ENCODE results near the gene SLC34A1. TPM values are rescaled to one million over a fixed set of nuclear protein-coding genes. Genes with fewer than 3 reads are reported as not detected.

The SLC34A1 gene
- total and polyA plus RNA-seq, 8 donors: 0.10 TPM; not detected in 7

GRCh38 chr5:177354711-177355110 lies 29.5 kb upstream of the SLC34A1 start:
- Histone ChIP-seq H3K9me3 (no peaks in the 10 kb centered on the region), H3K27me3 (no peaks in the 10 kb centered on the region), H3K4me1 (peaks cover 17 to 63% (median 43%) of the 10 kb centered on the region in 4 donors), H3K36me3 (peaks cover 0 to 5% (median 2%) of the 10 kb centered on the region in 4 donors), H3K27ac (no peak overlapping the region), H3K4me3 (no peak overlapping the region)
- no peak for TF ChIP-seq POLR2A (IDR thresholded peaks at IDR 0.05)
- TF ChIP-seq POLR2AphosphoS5 (IDR thresholded peaks at IDR 0.05): no peak
- no peak for TF ChIP-seq EP300 (IDR thresholded peaks at IDR 0.05)
- no peak for TF ChIP-seq CTCF (IDR thresholded peaks at IDR 0.05)
- intact Hi-C loops (cut with DNase I; ENCODE audit: low total_unique reads): no loop called here
- DNase-seq: no peak
- 76 to 82% (median 77%) methylated on average over 3 of the region's 3 CpGs for WGBS, 5 donors

- Histone ChIP-seq H3K4me1 (peaks cover 11 to 63% (median 39%) of the 10 kb centered on the region in 4 donors), H3K27ac (no peak overlapping the region), H3K36me3 (no peaks in the 10 kb centered on the region), H3K4me3 (no peak overlapping the region), H3K9me3 (no peaks in the 10 kb centered on the region), H3K27me3 (no peaks in the 10 kb centered on the region)
- TF ChIP-seq POLR2A (IDR thresholded peaks at IDR 0.05) (no peak), POLR2AphosphoS5 (IDR thresholded peaks at IDR 0.05) (no peak), EP300 (IDR thresholded peaks at IDR 0.05) (no peak), CTCF (IDR thresholded peaks at IDR 0.05) (no peak)
- WGBS, 5 donors: 70 to 92% (median 91%) methylated on average over 1 of the region's 1 CpG
- no peak for DNase-seq
- intact Hi-C loops (cut with DNase I; ENCODE audit: low total_unique reads): no loop called here
Observed at GRCh38 chr5:177355162-177355867, 28.9 kb upstream of the SLC34A1 start.

GRCh38 chr5:177355868-177356168 lies 28.4 kb upstream of the SLC34A1 start:
- peaks cover 6 to 62% (median 34%) of the 10 kb centered on the region in 4 donors for H3K4me1 ChIP-seq
- intact Hi-C loops (cut with DNase I; ENCODE audit: low total_unique reads): no loop called here
- no peaks in the 10 kb centered on the region for H3K27me3 ChIP-seq
- TF ChIP-seq POLR2AphosphoS5 (IDR thresholded peaks at IDR 0.05) (no peak), CTCF (IDR thresholded peaks at IDR 0.05) (no peak), POLR2A (IDR thresholded peaks at IDR 0.05) (no peak), EP300 (IDR thresholded peaks at IDR 0.05) (no peak)
- H3K9me3 ChIP-seq: no peaks in the 10 kb centered on the region
- H3K36me3 ChIP-seq: no peaks in the 10 kb centered on the region
- WGBS, 5 donors: 4 to 37% (median 30%) methylated on average over 1 of the region's 1 CpG
- no peak overlapping the region for H3K27ac ChIP-seq
- DNase-seq: no peak
- no peak overlapping the region for H3K4me3 ChIP-seq

- Histone ChIP-seq H3K4me1 (peaks cover 4 to 68% (median 31%) of the 10 kb centered on the region in 4 donors), H3K27me3 (no peaks in the 10 kb centered on the region), H3K4me3 (no peak overlapping the region), H3K27ac (no peak overlapping the region), H3K36me3 (no peaks in the 10 kb centered on the region), H3K9me3 (no peaks in the 10 kb centered on the region)
- TF ChIP-seq CTCF (IDR thresholded peaks at IDR 0.05) (no peak), EP300 (IDR thresholded peaks at IDR 0.05) (no peak), POLR2A (IDR thresholded peaks at IDR 0.05) (no peak), POLR2AphosphoS5 (IDR thresholded peaks at IDR 0.05) (no peak)
- no peak for DNase-seq
- WGBS, 5 donors: 61 to 72% (median 69%) methylated on average over 3 of the region's 3 CpGs
- intact Hi-C loops (cut with DNase I; ENCODE audit: low total_unique reads): no loop called here
Observed at GRCh38 chr5:177356746-177357145, 27.5 kb upstream of the SLC34A1 start.

All from stomach (tissue), 9 donors.